ENCODE measurements around the gene MPC1L.
A peak's percentile ranks its signal among the peaks of the same experiment; 100 is the strongest.
"Not testable (repeated sequence)": the region's sequence is repeated elsewhere in the genome, so short reads cannot be mapped to it uniquely, and the experiment has no call there.

The MPC1L gene

DNA sequence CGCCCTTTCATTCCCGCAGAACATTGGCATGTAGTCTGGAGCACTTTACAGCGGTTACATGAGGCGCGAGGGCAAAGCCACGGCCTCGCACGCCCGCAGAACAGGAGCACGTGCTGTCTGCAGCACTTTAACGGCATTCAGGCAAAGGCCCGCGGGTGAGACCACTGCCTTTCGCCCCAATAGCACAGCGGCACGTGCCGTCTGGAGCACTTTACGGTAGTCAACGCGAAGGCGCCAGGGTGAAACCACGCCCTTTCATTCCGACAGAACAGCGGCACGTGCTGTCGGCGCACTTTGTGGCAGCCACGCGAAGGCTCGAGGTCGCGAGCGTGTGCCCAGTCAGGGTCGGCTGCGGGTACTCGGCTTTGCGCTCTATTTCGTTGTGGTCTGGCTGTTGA lies at the start of gene MPC1L:
TSS of gene MPC1L (plus strand) at position 290 of the 398 bp plus-strand sequence. CDS start 138 bp downstream, outside the sequence.
- no peaks in the 10 kb centered on the region for H3K27me3 Mint-ChIP-seq
- no peaks in the 10 kb centered on the region for H3K36me3 Mint-ChIP-seq
- H3K4me3 Mint-ChIP-seq: no peak within 1 kb of the TSS
- H3K9me3 Mint-ChIP-seq (ENCODE audit: low read depth): no peaks in the 10 kb centered on the region
- no peak within 1 kb of the TSS for H3K27ac Mint-ChIP-seq
- no peaks in the 10 kb centered on the region for H3K4me1 Mint-ChIP-seq (ENCODE audit: low read depth)

DNA sequence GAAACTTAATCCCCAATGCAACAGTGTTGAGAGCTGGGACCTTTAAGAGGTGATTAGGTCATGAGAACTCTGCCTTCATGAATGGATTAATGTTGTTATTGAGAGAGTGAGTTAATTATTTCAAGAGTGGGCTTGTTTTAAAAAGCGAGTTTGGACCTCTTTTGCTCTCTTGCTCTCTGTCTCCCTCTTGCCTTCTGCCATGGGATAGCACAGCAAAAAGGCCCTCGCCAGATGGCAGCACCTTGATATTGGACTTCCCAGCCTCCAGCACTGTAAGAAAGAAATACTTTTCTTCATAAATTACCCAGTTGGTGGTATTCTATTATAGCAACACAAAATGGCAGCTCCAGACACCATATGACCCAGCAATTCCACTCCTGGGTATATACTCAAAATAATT lies 49.5 kb upstream of the MPC1L start:
- H3K27me3 Mint-ChIP-seq: no peaks in the 10 kb centered on the region
- H3K9me3 Mint-ChIP-seq (ENCODE audit: low read depth): no peaks in the 10 kb centered on the region
- H3K27ac Mint-ChIP-seq: no peak overlapping the region
- H3K4me1 Mint-ChIP-seq (ENCODE audit: low read depth): peaks cover 18% of the 10 kb centered on the region
- H3K36me3 Mint-ChIP-seq: no peaks in the 10 kb centered on the region
- H3K4me3 Mint-ChIP-seq: no peak overlapping the region

DNA sequence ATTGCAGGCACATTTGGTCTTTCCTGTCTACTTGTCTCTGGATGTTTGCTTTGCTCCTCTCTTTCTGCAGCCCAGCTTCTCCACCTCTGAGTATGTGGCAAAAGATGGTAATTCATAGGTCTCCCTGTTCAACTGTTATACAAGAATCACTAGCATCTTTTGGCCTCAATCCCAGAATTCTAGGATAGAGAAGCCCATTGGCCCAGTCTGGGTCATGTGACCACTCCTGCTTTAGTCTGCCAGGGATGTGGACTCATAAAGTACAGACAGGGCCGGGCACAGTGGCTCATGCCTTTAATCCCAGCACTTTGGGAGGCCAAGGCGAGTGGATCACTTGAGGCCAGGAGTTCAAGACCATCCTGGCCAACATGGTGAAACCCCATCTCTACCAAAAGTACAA lies 47.8 kb upstream of the MPC1L start:
- H3K9me3 Mint-ChIP-seq (ENCODE audit: low read depth); H3K4me3 Mint-ChIP-seq; H3K27ac Mint-ChIP-seq; H3K27me3 Mint-ChIP-seq; H3K36me3 Mint-ChIP-seq: not testable (repeated sequence)
- peaks cover 19% of the 10 kb centered on the region for H3K4me1 Mint-ChIP-seq (ENCODE audit: low read depth)

DNA sequence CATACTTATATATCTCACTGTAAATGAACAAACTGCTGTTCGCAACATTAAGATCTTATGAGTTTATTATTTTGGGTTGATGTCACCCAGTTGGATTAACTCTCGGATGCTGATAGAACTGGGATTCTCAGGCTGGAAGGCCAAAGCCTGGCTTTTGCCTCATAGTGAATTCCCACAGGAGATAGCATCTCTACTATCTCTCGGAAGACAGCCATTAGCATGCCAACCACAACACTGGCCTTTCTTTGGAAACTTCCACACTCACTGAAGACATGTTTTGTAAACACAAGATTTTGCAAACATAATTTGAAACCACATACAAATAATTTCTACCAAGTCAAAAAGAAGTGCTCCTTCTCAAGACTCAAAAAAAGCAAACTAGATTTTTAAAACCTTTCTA lies 46.9 kb upstream of the MPC1L start:
- no peaks in the 10 kb centered on the region for H3K9me3 Mint-ChIP-seq (ENCODE audit: low read depth)
- no peak overlapping the region for H3K27ac Mint-ChIP-seq
- H3K4me1 Mint-ChIP-seq (ENCODE audit: low read depth): peaks cover 10% of the 10 kb centered on the region
- no peak overlapping the region for H3K4me3 Mint-ChIP-seq
- H3K36me3 Mint-ChIP-seq: no peaks in the 10 kb centered on the region
- no peaks in the 10 kb centered on the region for H3K27me3 Mint-ChIP-seq

DNA sequence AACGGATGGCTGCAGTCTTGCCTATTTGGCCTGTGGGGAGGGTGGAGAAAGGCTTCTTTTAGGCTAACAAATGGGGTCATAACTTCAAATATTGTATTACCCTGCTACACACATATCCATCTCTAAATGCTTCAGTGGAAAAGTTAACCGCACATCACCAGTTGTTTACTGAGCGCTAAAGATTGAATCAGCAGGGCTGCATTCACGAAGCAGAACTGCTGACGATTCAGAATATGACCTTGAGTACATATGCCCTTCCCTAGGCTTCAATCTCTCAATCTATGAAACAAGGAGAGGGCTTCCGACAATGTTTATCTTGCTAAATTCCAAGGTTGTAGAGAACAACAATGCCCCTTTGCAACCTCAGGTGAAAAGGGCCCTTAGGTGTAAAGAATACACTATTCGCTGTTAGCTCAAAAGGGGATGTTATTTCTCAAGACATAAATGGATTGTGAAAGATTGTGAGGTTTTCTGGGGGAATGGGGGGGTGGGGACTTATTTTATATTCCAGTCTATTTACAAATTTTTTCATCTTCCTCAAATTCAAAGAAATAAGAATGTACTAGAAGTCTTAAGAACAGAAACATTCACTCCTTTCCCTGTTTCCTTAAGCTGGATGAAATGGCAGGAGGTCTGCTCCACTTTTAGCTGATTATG lies 45.1 kb upstream of the MPC1L start:
- H3K9me3 Mint-ChIP-seq (ENCODE audit: low read depth): no peaks in the 10 kb centered on the region
- no peaks in the 10 kb centered on the region for H3K36me3 Mint-ChIP-seq
- no peak overlapping the region for H3K4me3 Mint-ChIP-seq

DNA sequence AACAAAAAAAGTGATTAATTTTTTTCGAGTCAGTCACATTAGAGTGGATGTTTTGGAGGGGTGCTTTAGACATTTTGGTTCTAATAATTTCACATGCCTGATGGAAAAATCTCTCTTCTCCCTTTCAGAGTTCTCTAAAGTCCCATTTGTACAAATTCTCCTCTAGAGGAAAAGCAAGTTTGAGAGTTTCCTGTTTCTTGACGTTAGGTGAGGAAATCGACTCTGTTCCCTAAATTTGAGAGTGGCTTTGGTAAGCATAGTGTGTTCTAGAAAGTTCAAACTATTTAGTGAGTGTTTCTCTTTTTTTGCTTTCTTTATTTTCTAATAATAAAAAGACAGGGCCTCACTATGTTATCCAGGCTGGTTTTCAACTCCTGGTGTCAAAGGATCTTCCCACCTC lies 44.1 kb upstream of the MPC1L start:
- no peaks in the 10 kb centered on the region for H3K36me3 Mint-ChIP-seq
- no peaks in the 10 kb centered on the region for H3K9me3 Mint-ChIP-seq (ENCODE audit: low read depth)
- no peak overlapping the region for H3K27ac Mint-ChIP-seq
- H3K4me1 Mint-ChIP-seq (ENCODE audit: low read depth): peaks cover 24% of the 10 kb centered on the region
- H3K27me3 Mint-ChIP-seq: no peaks in the 10 kb centered on the region
- no peak overlapping the region for H3K4me3 Mint-ChIP-seq

More for the DNA sequence above, 45.1 kb upstream of the MPC1L start:
- Mint-ChIP-seq H3K4me1 (ENCODE audit: low read depth) (peaks cover 18% of the 10 kb centered on the region), H3K27me3 (no peaks in the 10 kb centered on the region), H3K27ac (no peak overlapping the region)

DNA sequence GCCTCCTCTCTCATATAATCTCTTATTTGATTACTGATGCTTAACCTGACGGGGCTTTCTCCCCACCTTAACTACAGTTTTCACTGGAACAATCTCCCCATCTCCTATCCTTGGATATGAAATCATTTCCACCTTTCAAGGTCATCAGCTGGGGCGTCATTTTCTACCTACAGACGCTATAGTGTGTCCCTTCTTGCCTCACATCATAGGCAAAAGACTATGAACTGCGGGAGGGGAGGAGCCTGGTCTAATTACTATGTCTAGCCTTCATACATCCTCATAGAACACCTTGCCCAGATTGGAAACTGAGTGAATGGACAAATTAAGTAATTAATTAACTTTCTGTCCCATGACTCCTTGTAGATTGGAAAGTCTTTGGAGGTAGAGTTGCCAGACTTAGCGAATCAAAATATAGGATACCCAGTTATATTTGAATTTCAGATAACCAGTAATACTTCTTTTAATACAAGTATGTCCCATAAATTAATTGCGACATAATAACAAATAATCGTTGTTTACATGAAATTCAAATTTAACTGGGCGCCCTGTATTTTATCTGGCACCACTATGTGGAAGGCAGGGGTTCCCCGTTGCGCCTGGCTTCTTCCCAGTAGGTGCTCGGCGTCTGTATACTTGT lies 43.2 kb upstream of the MPC1L start:
- Mint-ChIP-seq H3K9me3 (ENCODE audit: low read depth) (no peaks in the 10 kb centered on the region), H3K4me1 (ENCODE audit: low read depth) (peaks cover 25% of the 10 kb centered on the region), H3K27me3 (no peaks in the 10 kb centered on the region), H3K4me3 (peak overlapping the region; percentile 94), H3K27ac (peak overlapping the region; percentile 92), H3K36me3 (no peaks in the 10 kb centered on the region)

DNA sequence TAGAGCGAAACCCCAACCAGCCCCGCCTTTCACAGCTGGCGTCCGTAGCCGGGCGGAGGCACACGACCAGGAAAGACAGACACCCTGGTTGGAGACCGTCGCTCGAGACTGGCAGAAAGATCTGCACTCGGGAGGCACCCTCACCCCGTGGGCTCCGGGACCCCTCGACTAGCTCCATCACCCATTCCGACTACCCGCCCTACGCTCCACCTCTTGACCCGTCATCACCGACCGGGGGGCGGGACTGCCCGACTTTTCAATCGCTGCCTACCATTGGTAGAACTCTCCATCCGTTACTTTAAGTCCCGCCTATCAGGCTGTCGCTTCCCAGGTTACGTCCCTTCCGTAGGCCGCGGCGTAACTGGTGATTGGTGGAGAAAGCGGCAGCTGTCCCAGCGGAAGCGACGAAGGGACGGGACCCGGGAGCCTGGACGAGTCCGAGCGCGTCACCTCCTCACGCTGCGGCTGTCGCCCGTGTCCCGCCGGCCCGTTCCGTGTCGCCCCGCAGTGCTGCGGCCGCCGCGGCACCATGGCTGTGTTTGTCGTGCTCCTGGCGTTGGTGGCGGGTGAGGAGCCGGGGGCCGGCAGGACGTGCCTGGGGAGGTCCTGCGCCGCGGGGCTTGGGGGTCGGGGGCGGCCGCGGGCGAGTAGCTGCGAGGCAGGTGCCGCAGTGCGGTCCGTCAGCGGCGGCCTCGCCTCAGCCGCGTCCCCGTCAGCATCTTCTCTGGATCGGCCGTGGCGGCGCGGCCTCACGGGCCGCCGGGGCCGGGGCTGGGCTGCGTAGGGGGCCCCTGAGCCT lies 42.5 kb upstream of the MPC1L start, which contains the start of gene ATP6AP2:
TSS of gene ATP6AP2 (plus strand) at position 434 of the 799 bp plus-strand sequence. CDS start at position 530, 96 bp downstream.
- Mint-ChIP-seq H3K27ac (peak within 1 kb of the TSS; percentile 92), H3K9me3 (ENCODE audit: low read depth) (no peaks in the 10 kb centered on the region), H3K4me3 (peak within 1 kb of the TSS; percentile 94), H3K36me3 (no peaks in the 10 kb centered on the region), H3K4me1 (ENCODE audit: low read depth) (peaks cover 28% of the 10 kb centered on the region), H3K27me3 (no peaks in the 10 kb centered on the region)

DNA sequence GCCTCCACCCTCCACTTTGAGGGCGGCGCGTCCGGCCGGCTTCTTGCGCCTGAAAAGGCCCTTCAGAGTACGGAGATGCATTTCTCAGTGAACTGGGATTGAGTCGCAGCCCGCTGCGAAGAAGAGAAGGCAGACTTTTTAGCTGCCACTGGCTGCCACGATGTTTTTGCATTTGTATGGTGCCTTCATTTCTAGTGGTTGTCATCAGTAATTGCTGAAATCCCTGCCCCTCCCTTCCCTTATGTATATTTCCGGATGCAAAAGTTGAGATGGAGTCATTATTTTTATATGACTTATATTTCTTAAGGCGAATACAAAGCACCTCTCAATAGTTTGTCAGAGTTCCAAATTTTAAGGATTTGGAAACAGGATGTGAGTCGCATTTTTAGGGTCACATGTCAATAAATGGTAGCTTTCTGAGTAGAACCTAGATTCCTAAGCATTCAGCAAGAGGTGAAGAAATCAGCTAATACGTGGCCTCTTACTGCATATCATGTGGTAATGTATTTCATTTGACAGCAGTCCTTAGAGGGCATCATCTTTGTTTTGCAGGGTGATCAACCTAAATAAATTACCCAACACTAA lies 41.8 kb upstream of the MPC1L start:
- H3K9me3 Mint-ChIP-seq (ENCODE audit: low read depth): no peaks in the 10 kb centered on the region
- H3K27ac Mint-ChIP-seq: peak overlapping the region; percentile 66
- no peaks in the 10 kb centered on the region for H3K27me3 Mint-ChIP-seq
- peak overlapping the region; percentile 86 for H3K4me3 Mint-ChIP-seq
- H3K4me1 Mint-ChIP-seq (ENCODE audit: low read depth): peaks cover 33% of the 10 kb centered on the region
- H3K36me3 Mint-ChIP-seq: no peaks in the 10 kb centered on the region

DNA sequence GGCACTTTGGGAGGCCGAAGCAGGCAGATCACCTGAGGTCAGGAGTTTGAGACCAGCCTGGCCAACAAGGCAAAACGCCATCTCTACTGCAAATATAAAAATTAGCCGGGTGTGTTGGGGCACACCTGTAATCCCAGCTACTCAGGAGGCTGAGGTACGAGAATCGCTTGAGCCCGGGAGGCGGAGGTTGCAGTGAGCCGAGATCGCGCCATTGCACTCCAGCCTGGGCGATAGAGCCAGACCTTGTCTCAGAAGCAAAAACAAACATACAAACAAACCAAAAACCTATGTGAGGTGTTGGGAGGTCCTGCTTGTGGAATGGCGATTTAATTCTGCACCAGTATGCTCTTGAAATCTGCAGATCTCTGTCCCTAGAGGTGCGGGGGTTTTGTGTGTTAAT lies 41.0 kb upstream of the MPC1L start:
- peaks cover 36% of the 10 kb centered on the region for H3K4me1 Mint-ChIP-seq (ENCODE audit: low read depth)
- H3K27me3 Mint-ChIP-seq; H3K27ac Mint-ChIP-seq; H3K9me3 Mint-ChIP-seq (ENCODE audit: low read depth); H3K36me3 Mint-ChIP-seq: not testable (repeated sequence)
- peak overlapping the region; percentile 86 for H3K4me3 Mint-ChIP-seq

DNA sequence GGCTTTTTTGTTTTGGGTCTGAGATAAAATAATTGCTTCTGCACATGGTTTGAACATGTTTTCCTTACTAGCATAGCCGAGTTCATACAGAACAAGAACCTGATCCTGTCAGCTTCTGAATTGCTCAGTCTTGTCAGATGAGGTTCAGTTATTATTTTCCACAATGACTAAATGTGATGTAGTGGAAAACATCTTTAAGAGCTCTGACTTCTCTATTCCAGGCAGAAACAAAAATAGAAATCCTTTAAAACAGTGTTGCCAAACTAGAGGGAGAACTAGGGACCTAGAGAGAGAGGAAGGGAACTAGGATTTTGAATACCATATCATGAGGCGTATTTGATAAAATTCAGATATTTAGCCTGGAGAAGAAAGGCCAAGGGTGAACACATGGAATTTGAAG lies 40.4 kb upstream of the MPC1L start:
- peaks cover 41% of the 10 kb centered on the region for H3K4me1 Mint-ChIP-seq (ENCODE audit: low read depth)
- no peaks in the 10 kb centered on the region for H3K36me3 Mint-ChIP-seq
- H3K27ac Mint-ChIP-seq: peak overlapping the region; percentile 22
- H3K4me3 Mint-ChIP-seq: peak overlapping the region; percentile 86
- no peaks in the 10 kb centered on the region for H3K27me3 Mint-ChIP-seq
- no peaks in the 10 kb centered on the region for H3K9me3 Mint-ChIP-seq (ENCODE audit: low read depth)

DNA sequence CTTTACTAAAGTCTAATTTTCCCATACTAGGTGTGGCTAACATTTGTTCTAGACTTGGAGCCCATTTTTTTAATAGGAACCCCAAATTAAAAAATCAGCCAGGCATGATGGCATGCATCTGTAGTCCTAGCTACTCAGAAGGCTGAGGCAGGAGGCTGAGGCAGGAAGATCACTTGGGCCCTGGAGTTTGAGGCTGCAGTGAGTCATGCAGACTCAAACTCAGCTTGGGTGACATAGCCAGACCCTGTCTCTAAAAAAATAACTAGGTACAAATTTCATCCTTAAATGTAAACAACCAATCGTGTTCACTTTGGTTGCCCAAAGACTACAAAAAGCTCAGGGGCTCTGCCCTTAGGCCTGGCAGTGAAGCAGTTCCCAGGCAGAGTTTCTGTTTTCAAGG lies 35.6 kb upstream of the MPC1L start:
- Mint-ChIP-seq H3K27ac (peak overlapping the region; percentile 46), H3K4me1 (ENCODE audit: low read depth) (peaks cover 49% of the 10 kb centered on the region)
- not testable (repeated sequence) for H3K36me3 Mint-ChIP-seq; H3K9me3 Mint-ChIP-seq (ENCODE audit: low read depth); H3K4me3 Mint-ChIP-seq; H3K27me3 Mint-ChIP-seq

DNA sequence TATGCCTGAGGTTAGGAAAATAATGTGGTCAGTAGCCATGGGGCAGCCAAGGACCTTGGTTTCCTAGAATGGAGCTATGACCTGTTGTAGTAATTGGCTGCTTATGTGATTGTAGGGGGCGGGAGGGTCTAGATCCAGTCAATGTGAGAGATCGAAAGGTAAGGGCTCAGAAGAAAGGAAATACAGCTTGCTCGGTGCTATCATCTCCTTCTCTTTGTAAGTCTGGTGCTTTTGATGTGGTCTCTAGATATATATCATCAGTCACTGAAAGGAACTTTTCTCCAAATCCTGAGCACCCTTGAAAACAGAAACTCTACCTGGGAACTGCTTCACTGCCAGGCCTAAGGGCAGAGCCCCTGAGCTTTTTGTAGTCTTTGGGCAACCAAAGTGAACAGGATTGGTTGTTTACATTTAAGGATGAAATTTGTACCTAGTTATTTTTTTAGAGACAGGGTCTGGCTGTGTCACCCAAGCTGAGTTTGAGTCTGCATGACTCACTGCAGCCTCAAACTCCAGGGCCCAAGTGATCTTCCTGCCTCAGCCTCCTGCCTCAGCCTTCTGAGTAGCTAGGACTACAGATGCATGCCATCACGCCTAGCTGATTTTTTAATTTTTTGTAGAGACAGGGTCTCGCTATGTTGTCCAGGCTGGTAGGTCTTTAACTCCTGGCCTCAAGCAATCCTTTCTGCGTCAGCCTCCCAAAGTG lies 33.5 kb upstream of the MPC1L start:
- H3K27me3 Mint-ChIP-seq; H3K36me3 Mint-ChIP-seq; H3K9me3 Mint-ChIP-seq (ENCODE audit: low read depth): not testable (repeated sequence)
- Mint-ChIP-seq H3K4me1 (ENCODE audit: low read depth) (peaks cover 40% of the 10 kb centered on the region), H3K4me3 (peak overlapping the region; percentile 18), H3K27ac (peak overlapping the region; percentile 66)

DNA sequence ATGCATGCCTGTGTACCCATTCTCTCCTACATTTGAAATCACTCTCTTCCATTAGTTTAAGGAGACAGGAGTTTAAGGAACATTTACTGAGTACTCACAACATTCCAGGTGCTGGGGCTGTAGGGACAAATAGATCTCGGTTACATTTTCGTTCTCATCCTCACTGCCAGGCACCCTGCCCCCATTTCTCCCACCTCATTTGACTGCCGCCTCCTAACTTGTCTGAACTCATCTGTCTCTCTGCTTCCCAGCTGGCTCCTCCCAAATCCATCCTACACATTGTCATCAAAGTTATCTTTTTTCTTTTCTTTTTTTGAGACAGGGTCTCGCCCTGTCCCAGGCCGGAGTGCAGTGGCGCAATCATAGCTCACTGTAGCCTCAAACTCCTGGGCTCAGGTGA lies 19.8 kb upstream of the MPC1L start:
- peak overlapping the region; percentile 34 for H3K27ac Mint-ChIP-seq
- H3K4me1 Mint-ChIP-seq (ENCODE audit: low read depth): no peaks in the 10 kb centered on the region
- H3K4me3 Mint-ChIP-seq: no peak overlapping the region
- H3K36me3 Mint-ChIP-seq: no peaks in the 10 kb centered on the region
- no peaks in the 10 kb centered on the region for H3K27me3 Mint-ChIP-seq
- no peaks in the 10 kb centered on the region for H3K9me3 Mint-ChIP-seq (ENCODE audit: low read depth)
